ENCODE results near the gene CXorf66. TPM values are rescaled to one million over a fixed set of nuclear protein-coding genes. Genes with fewer than 3 reads are reported as not detected.

CXorf66 gene, protein sequence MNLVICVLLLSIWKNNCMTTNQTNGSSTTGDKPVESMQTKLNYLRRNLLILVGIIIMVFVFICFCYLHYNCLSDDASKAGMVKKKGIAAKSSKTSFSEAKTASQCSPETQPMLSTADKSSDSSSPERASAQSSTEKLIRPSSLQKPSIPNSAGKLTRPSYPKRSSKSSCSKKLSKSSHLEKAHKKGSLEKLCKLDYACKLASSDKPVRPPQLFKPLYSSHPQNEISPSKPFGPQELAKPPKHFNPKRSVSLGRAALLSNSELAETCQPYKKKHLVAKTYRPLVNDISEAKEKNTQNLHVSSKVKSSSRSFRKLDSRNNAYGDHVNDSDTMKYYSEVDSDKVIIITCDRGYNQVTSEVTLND
- polyA plus RNA-seq (2012; ENCODE audit: insufficient read length, low read depth): not detected

DNA sequence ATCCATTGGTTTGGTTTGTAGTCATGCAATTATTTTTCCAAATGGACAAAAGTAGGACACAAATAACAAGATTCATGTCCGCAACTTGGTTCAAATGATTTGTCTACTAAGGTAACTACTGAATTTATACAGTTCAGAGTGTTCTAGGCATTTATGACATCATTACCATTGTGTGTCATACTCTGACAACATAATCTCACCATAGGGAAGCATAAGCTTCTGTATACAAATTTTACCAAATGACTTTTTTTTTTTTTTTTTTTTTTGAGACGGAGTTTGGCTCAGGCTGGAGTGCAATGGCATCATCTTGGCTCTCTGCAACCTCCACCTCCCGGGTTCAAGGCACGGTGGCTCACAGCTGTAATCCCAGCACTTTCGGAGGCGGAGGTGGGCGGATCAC lies at the start of gene CXorf66:
TSS of gene CXorf66 (minus strand) at position 101 of the 400 bp plus-strand sequence. CDS start at position 76, 25 bp downstream.
- TF ChIP-seq POLR2AphosphoS5 (IDR thresholded peaks at IDR 0.05; ENCODE audit: low read depth, low read length) (no peak), SIN3A (IDR thresholded peaks at IDR 0.05; ENCODE audit: borderline replicate concordance, insufficient read depth, low read length) (no peak), TAF1 (IDR thresholded peaks at IDR 0.05; ENCODE audit: borderline replicate concordance, insufficient read depth, low read length) (no peak), FOXP2 (optimal IDR thresholded peaks at IDR 0.05; ENCODE audit: borderline replicate concordance, extremely low read depth, extremely low read length, insufficient read depth) (no peak)
- TF ChIP-seq, protein P1, sequence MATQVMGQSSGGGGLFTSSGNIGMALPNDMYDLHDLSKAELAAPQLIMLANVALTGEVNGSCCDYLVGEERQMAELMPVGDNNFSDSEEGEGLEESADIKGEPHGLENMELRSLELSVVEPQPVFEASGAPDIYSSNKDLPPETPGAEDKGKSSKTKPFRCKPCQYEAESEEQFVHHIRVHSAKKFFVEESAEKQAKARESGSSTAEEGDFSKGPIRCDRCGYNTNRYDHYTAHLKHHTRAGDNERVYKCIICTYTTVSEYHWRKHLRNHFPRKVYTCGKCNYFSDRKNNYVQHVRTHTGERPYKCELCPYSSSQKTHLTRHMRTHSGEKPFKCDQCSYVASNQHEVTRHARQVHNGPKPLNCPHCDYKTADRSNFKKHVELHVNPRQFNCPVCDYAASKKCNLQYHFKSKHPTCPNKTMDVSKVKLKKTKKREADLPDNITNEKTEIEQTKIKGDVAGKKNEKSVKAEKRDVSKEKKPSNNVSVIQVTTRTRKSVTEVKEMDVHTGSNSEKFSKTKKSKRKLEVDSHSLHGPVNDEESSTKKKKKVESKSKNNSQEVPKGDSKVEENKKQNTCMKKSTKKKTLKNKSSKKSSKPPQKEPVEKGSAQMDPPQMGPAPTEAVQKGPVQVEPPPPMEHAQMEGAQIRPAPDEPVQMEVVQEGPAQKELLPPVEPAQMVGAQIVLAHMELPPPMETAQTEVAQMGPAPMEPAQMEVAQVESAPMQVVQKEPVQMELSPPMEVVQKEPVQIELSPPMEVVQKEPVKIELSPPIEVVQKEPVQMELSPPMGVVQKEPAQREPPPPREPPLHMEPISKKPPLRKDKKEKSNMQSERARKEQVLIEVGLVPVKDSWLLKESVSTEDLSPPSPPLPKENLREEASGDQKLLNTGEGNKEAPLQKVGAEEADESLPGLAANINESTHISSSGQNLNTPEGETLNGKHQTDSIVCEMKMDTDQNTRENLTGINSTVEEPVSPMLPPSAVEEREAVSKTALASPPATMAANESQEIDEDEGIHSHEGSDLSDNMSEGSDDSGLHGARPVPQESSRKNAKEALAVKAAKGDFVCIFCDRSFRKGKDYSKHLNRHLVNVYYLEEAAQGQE (IDR thresholded peaks at IDR 0.05; ENCODE audit: insufficient read depth in 1 of 2, low read depth in 2 of 2, low read length in 2 of 2): no peak

DNA sequence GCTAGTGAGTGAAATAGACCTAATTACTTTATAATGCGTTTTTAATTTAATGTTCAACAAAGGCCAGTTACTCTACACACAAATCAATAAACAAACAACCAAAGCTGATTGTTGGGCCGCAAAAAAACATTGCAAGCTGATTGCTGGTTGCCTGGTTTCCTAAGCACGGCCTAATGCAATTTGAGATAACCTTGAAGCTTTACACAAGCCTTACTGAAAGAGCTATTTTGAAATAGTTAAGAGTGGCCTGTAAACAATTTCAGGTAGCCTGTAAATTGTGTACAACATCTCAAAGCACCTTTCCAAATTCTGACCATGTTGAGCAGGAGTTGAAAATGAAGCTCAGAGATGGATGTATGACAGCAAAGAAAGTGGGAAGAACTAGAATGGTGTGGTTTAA lies 17.5 kb upstream of the CXorf66 start:
- TF ChIP-seq FOXP2 (optimal IDR thresholded peaks at IDR 0.05; ENCODE audit: borderline replicate concordance, extremely low read depth, extremely low read length, insufficient read depth) (no peak), POLR2AphosphoS5 (IDR thresholded peaks at IDR 0.05; ENCODE audit: low read depth, low read length) (no peak), SIN3A (IDR thresholded peaks at IDR 0.05; ENCODE audit: borderline replicate concordance, insufficient read depth, low read length) (no peak), TAF1 (IDR thresholded peaks at IDR 0.05; ENCODE audit: borderline replicate concordance, insufficient read depth, low read length) (no peak)
- TF ChIP-seq, protein P1 (IDR thresholded peaks at IDR 0.05; ENCODE audit: insufficient read depth in 1 of 2, low read depth in 2 of 2, low read length in 2 of 2): no peak

DNA sequence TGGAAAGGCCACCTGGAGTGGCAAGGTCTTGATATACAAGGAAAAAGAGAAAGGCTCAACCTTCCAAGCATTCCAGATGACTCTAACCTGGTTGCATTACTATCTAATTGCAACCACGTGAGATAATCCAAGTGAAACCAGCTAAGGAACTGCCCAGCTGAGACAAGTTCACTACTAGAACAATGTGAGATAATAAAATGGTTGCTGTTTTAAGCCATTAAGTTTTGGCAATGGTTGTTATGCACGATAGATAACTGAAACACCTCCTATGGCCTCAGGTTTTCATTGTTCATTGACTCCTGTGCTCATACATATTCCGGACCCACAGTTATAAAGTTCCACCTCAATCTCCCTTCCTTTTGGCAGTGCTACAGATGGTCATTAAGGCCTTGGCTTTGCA lies 9.2 kb upstream of the CXorf66 start:
- TF ChIP-seq, protein P1 (IDR thresholded peaks at IDR 0.05; ENCODE audit: insufficient read depth in 1 of 2, low read depth in 2 of 2, low read length in 2 of 2): no peak
- TF ChIP-seq TAF1 (IDR thresholded peaks at IDR 0.05; ENCODE audit: borderline replicate concordance, insufficient read depth, low read length) (no peak), POLR2AphosphoS5 (IDR thresholded peaks at IDR 0.05; ENCODE audit: low read depth, low read length) (no peak), FOXP2 (optimal IDR thresholded peaks at IDR 0.05; ENCODE audit: borderline replicate concordance, extremely low read depth, extremely low read length, insufficient read depth) (no peak), SIN3A (IDR thresholded peaks at IDR 0.05; ENCODE audit: borderline replicate concordance, insufficient read depth, low read length) (no peak)

DNA sequence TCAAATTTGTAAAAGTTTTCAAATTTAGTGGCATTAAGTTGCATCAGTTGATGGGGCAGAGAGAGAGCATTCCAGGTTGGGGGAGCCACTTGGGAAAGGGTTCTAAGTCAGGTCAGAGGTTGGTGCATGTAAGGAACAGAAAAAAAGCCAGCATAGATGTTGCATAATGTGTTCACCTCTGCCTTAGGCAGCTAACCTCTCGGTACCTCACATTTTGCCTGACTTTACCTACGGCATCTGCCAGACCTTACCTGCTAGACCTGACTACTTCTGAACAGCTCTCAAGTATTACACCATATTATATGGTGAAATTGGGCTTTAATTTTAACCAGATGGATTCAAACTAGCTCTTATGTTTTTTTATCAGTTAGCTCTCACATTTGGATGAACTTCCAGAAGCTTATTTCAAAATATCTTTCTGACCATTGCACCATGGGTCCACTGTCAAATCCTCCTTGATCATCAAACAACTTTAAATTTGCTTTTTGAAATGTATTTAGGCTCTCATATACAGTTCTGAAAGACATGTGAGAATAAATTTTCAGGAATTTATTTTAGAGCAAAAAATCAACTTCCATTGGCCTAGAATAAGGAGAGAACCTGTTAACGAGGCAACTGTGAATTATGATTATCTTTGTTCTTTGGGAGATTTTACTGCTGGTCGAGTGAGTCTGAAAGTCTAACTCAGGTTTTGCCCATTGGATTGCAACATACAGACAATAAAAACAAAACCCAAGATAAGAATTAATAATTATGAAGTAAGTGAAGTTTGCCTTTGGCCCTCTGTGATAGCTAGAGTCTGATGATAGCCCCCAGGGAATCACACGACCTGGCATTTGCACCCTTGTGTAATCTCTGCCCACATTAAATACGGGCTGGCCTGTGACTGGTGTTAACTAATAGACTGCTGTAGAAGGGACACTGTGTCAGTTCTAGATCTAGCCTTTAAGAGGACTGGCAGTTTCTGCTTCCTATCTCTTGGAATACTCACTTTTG lies 7.6 kb upstream of the CXorf66 start:
- TF ChIP-seq SIN3A (IDR thresholded peaks at IDR 0.05; ENCODE audit: borderline replicate concordance, insufficient read depth, low read length): no peak
- no peak for TF ChIP-seq TAF1 (IDR thresholded peaks at IDR 0.05; ENCODE audit: borderline replicate concordance, insufficient read depth, low read length)
- no peak for TF ChIP-seq POLR2AphosphoS5 (IDR thresholded peaks at IDR 0.05; ENCODE audit: low read depth, low read length)
- TF ChIP-seq, protein P1 (IDR thresholded peaks at IDR 0.05; ENCODE audit: insufficient read depth in 1 of 2, low read depth in 2 of 2, low read length in 2 of 2): no peak
- no peak for TF ChIP-seq FOXP2 (optimal IDR thresholded peaks at IDR 0.05; ENCODE audit: borderline replicate concordance, extremely low read depth, extremely low read length, insufficient read depth)

Measured in PFSK-1 (cell line).